GM12875 (cell line): Measurements from ENCODE around the gene SUN2.

Experiments
- H3K4me3 ChIP-seq: one replicate; pipeline ENCODE4 v1.5.1; 2011; ENCODE audit warnings: low read depth, low read length, control low read depth
- TF ChIP-seq, protein P1 (sequence below): IDR thresholded peaks from 2 replicates; pipeline ENCODE4 v1.5.1; 2011; ENCODE audit warnings: low read depth, mild to moderate bottlenecking, control low read depth, inconsistent platforms, low read length, moderate library complexity, borderline replicate concordance; ENCODE audit not compliant: insufficient read depth

Gene SUN2

GRCh38 chr22:38684895-38685294 is 70.9 kb downstream of the SUN2 start:
- TF ChIP-seq, protein P1, sequence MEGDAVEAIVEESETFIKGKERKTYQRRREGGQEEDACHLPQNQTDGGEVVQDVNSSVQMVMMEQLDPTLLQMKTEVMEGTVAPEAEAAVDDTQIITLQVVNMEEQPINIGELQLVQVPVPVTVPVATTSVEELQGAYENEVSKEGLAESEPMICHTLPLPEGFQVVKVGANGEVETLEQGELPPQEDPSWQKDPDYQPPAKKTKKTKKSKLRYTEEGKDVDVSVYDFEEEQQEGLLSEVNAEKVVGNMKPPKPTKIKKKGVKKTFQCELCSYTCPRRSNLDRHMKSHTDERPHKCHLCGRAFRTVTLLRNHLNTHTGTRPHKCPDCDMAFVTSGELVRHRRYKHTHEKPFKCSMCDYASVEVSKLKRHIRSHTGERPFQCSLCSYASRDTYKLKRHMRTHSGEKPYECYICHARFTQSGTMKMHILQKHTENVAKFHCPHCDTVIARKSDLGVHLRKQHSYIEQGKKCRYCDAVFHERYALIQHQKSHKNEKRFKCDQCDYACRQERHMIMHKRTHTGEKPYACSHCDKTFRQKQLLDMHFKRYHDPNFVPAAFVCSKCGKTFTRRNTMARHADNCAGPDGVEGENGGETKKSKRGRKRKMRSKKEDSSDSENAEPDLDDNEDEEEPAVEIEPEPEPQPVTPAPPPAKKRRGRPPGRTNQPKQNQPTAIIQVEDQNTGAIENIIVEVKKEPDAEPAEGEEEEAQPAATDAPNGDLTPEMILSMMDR: no peak
- no peak overlapping the region for H3K4me3 ChIP-seq
